Vagina (tissue), 2 donors: Measurements from ENCODE around the gene EIF4G1. TPM values are rescaled to one million over a fixed set of nuclear protein-coding genes. Genes with fewer than 3 reads are reported as not detected.
A peak's percentile ranks its signal among the peaks of the same experiment; 100 is the strongest.

Experiments used
- DNase-seq, 2 donors: peaks; one replicate each; pipeline ENCODE4 v3.0.0-alpha.2; 2017; ENCODE audit errors: extremely low spot score in 2 of 2
- H3K27ac ChIP-seq: fragments of 200-600 bp; sonication (generic); one replicate; pipeline ENCODE4 v1.5.1; 2019
- H3K27me3 ChIP-seq: fragments of 200-600 bp; sonication (generic); one replicate; pipeline ENCODE4 v1.5.1; 2019
- H3K36me3 ChIP-seq, 2 donors: fragments of 200-600 bp; sonication (generic); one replicate each; pipeline ENCODE4 v1.5.1; 2017 to 2019
- H3K4me1 ChIP-seq: fragments of 200-600 bp; sonication (generic); one replicate; pipeline ENCODE4 v1.5.1; 2019
- H3K4me3 ChIP-seq, 2 donors: fragments of 200-600 bp; sonication (generic); 1 replicate in 1 of 2; 2 replicates in 1 of 2; pipeline ENCODE4 v1.5.1; 2016 to 2019
- H3K9me3 ChIP-seq: fragments of 200-600 bp; sonication (generic); one replicate; pipeline ENCODE4 v1.5.1; 2019
- CTCF ChIP-seq, 3 experiments: fragments of 450-650 bp in 2 of 3; fragments of 200-600 bp in 1 of 3; sonication (generic) in 1 of 3; IDR thresholded peaks; one replicate each; pipeline ENCODE4 v1.5.1; 2017 to 2019; ENCODE audit warnings: antibody characterized with exemption in 3 of 3, mild to moderate bottlenecking in 2 of 3, moderate library complexity in 2 of 3
- POLR2A ChIP-seq, 2 donors: fragments of 450-650 bp; IDR thresholded peaks; one replicate each; pipeline ENCODE4 v1.6.1; 2017; ENCODE audit warnings: antibody characterized with exemption in 2 of 2, mild to moderate bottlenecking in 2 of 2, moderate library complexity in 2 of 2
- POLR2AphosphoS5 ChIP-seq, 2 donors: sonication (generic); formaldehyde crosslinking; IDR thresholded peaks; one replicate each; pipeline ENCODE4 v1.9.0; 2017; ENCODE audit warnings: antibody characterized with exemption in 2 of 2, mild to moderate bottlenecking in 2 of 2, low read depth in 1 of 2; ENCODE audit not compliant: insufficient read depth in 1 of 2
- intact Hi-C: fragments of 100-400 bp; cut with DNase I; formaldehyde crosslinking; loops from one replicate; pipeline ENCODE4 v1.15.1; 2023
- total RNA-seq: library from RNA; depleted of rRNA; stranded (reverse); fragments of >200 nt; gene quantifications from one replicate; pipeline ENCODE4 v1.2.3, GENCODE V29; 2016

The EIF4G1 gene
- total RNA-seq, 1 donor from 2014 or later, result 207 TPM

- peak overlapping the region; percentile 68 for H3K27ac ChIP-seq
- intact Hi-C loops, result no loop called here
- H3K36me3 ChIP-seq, result no peaks in the 10 kb centered on the region
- no peaks in the 10 kb centered on the region for H3K9me3 ChIP-seq
- TF ChIP-seq CTCF (IDR thresholded peaks at IDR 0.05) (no peak), POLR2A (IDR thresholded peaks at IDR 0.05) (no peak), POLR2AphosphoS5 (IDR thresholded peaks at IDR 0.05; ENCODE audit: insufficient read depth in 1 of 2, low read depth in 1 of 2) (no peak)
- H3K4me3 ChIP-seq, result peak overlapping the region; percentile 44 to 89
- peaks cover 32% of the 10 kb centered on the region for H3K4me1 ChIP-seq
- DNase-seq, result no peak
- H3K27me3 ChIP-seq, result no peaks in the 10 kb centered on the region
Observed at GRCh38 chr3:184380185-184380626, 65.8 kb downstream of the EIF4G1 start.

GRCh38 chr3:184380627-184381260 lies 66.3 kb downstream of the EIF4G1 start:
- TF ChIP-seq POLR2AphosphoS5 (IDR thresholded peaks at IDR 0.05; ENCODE audit: insufficient read depth in 1 of 2, low read depth in 1 of 2) (no peak), POLR2A (IDR thresholded peaks at IDR 0.05) (no peak), CTCF (IDR thresholded peaks at IDR 0.05) (no peak)
- no peak for DNase-seq
- Histone ChIP-seq H3K4me1 (peaks cover 32% of the 10 kb centered on the region), H3K27me3 (no peaks in the 10 kb centered on the region), H3K27ac (peak overlapping the region; percentile 68), H3K36me3 (peaks cover 0 to under 1% of the 10 kb centered on the region in 2 donors), H3K9me3 (no peaks in the 10 kb centered on the region), H3K4me3 (peak overlapping the region; percentile 44 to 89)
- intact Hi-C loops, result no loop called here

- H3K36me3 ChIP-seq, result peaks cover 0 to 3% of the 10 kb centered on the region in 2 donors
- TF ChIP-seq POLR2AphosphoS5 (IDR thresholded peaks at IDR 0.05; ENCODE audit: insufficient read depth in 1 of 2, low read depth in 1 of 2) (peak in 1 of 2 donors; percentile 44), POLR2A (IDR thresholded peaks at IDR 0.05) (no peak), CTCF (IDR thresholded peaks at IDR 0.05) (no peak)
- DNase-seq, result no peak
- intact Hi-C loops, result no loop called here
- peak overlapping the region; percentile 44 to 89 for H3K4me3 ChIP-seq
- H3K9me3 ChIP-seq, result no peaks in the 10 kb centered on the region
- no peaks in the 10 kb centered on the region for H3K27me3 ChIP-seq
- H3K4me1 ChIP-seq, result peaks cover 32% of the 10 kb centered on the region
- peak overlapping the region; percentile 68 for H3K27ac ChIP-seq
Observed at GRCh38 chr3:184381261-184382224, 67.1 kb downstream of the EIF4G1 start.

- Histone ChIP-seq H3K4me1 (peaks cover 28% of the 10 kb centered on the region), H3K27me3 (no peaks in the 10 kb centered on the region), H3K9me3 (no peaks in the 10 kb centered on the region), H3K27ac (peak overlapping the region; percentile 68), H3K4me3 (no peak overlapping the region), H3K36me3 (peaks cover 0 to 3% of the 10 kb centered on the region in 2 donors)
- DNase-seq, result no peak
- TF ChIP-seq POLR2A (IDR thresholded peaks at IDR 0.05), result no peak
- no peak for TF ChIP-seq CTCF (IDR thresholded peaks at IDR 0.05)
- TF ChIP-seq POLR2AphosphoS5 (IDR thresholded peaks at IDR 0.05; ENCODE audit: insufficient read depth in 1 of 2, low read depth in 1 of 2), result no peak
- intact Hi-C loops, result no loop called here
Observed at GRCh38 chr3:184382326-184383032, 68.1 kb downstream of the EIF4G1 start.
